H1 (cell line): ENCODE data around the gene CD4. TPM values are rescaled to one million over a fixed set of nuclear protein-coding genes. Genes with fewer than 3 reads are reported as not detected.

Source experiments
- CTCF ChIA-PET: fragments of 300-600 bp; sonication (Branson Sonifier 250); formaldehyde crosslinking; loops from one replicate; lab custom pipeline; 2021; ENCODE audit not compliant: partially characterized antibody; lab: Charles Lee
- POLR2A ChIA-PET: fragments of 300-600 bp; sonication (Branson Sonifier 250); formaldehyde crosslinking; loops from one replicate; lab custom pipeline; 2021; ENCODE audit warnings: inconsistent platforms; ENCODE audit not compliant: partially characterized antibody; lab: Charles Lee
- DNase-seq, 2 experiments: peaks; one replicate each; pipeline versions ENCODE4 v3.0.0 to v3.0.0-alpha.2; 2010 to 2022; ENCODE audit warnings: low spot score in 2 of 2, low read depth in 1 of 2, mixed read lengths in 1 of 2
- FAIRE-seq: peaks from 2 replicates; lab custom pipeline; 2011; peaks lifted over from hg19 to GRCh38; lab: Jason Lieb, UNC
- H2AFZ ChIP-seq: 2 replicates; pipeline ENCODE4 v1.8.1; 2012; ENCODE audit warnings: low read length, inconsistent platforms
- H2AK5ac ChIP-seq: 2 replicates; pipeline ENCODE4 v1.6.1; 2013; ENCODE audit warnings: low read depth, low read length
- H2BK120ac ChIP-seq: replicated peaks from 2 replicates; pipeline ENCODE3; 2013; ENCODE audit warnings: low read depth, low read length, inconsistent platforms
- H2BK12ac ChIP-seq: 2 replicates; pipeline ENCODE4 v1.6.1; 2013; ENCODE audit warnings: low read depth, low read length
- H2BK15ac ChIP-seq: 2 replicates; pipeline ENCODE4 v1.6.1; 2013; ENCODE audit warnings: low read length
- H2BK20ac ChIP-seq: 2 replicates; pipeline ENCODE4 v1.6.1; 2013; ENCODE audit warnings: low read length
- H2BK5ac ChIP-seq: 2 replicates; pipeline ENCODE4 v1.6.1; 2013; ENCODE audit warnings: low read depth, low read length
- H3K14ac ChIP-seq: 2 replicates; pipeline ENCODE4 v1.6.1; 2013; ENCODE audit warnings: inconsistent platforms; ENCODE audit not compliant: insufficient read length
- H3K18ac ChIP-seq: 2 replicates; pipeline ENCODE4 v1.6.1; 2013; ENCODE audit warnings: low read length; ENCODE audit errors: extremely low read depth
- H3K23ac ChIP-seq: 2 replicates; pipeline ENCODE4 v1.6.1; 2013; ENCODE audit warnings: inconsistent platforms; ENCODE audit not compliant: insufficient read length
- H3K23me2 ChIP-seq: 2 replicates; pipeline ENCODE4 v1.6.1; 2013; ENCODE audit warnings: low read depth, low read length
- H3K27ac ChIP-seq: 2 replicates; pipeline ENCODE4 v1.6.1; 2011; ENCODE audit warnings: low read depth, low read length, inconsistent platforms
- H3K27me3 ChIP-seq, 4 experiments: replicated peaks in 1 of 4; 1 replicate in 1 of 4; 2 replicates in 3 of 4; pipeline versions ENCODE4 v1.6.1 to v1.8.1; 2011 to 2013; ENCODE audit warnings: low read length in 3 of 4, mild to moderate bottlenecking in 3 of 4, inconsistent platforms in 2 of 4, mixed read lengths in 2 of 4, moderate library complexity in 1 of 4; ENCODE audit not compliant: control insufficient read depth in 3 of 4, insufficient read depth in 3 of 4; ENCODE audit errors: extremely low read depth in 1 of 4
- H3K36me3 ChIP-seq, 4 experiments: 2 replicates each; pipeline versions ENCODE4 v1.6.1 to v1.8.1; 2011 to 2013; ENCODE audit warnings: mild to moderate bottlenecking in 4 of 4, low read length in 3 of 4, moderate library complexity in 2 of 4, control low read depth in 1 of 4, inconsistent platforms in 1 of 4; ENCODE audit not compliant: insufficient read depth in 4 of 4, control insufficient read depth in 2 of 4
- H3K4ac ChIP-seq: replicated peaks from 2 replicates; pipeline ENCODE3; 2013; ENCODE audit warnings: low read length, low read depth, mixed read lengths, inconsistent platforms; ENCODE audit not compliant: insufficient read length
- H3K4me1 ChIP-seq, 4 experiments: replicated peaks in 1 of 4; 1 replicate in 1 of 4; 2 replicates in 3 of 4; pipeline versions ENCODE4 v1.6.1 to v1.8.1; 2011 to 2013; ENCODE audit warnings: low read length in 3 of 4, inconsistent platforms in 2 of 4, mixed read lengths in 1 of 4; ENCODE audit not compliant: insufficient read depth in 4 of 4, control insufficient read depth in 3 of 4
- H3K4me2 ChIP-seq, 2 experiments: 2 replicates each; pipeline versions ENCODE4 v1.6.1 to v1.8.1; 2011 to 2013; ENCODE audit warnings: low read depth in 2 of 2, low read length in 2 of 2, control low read depth in 1 of 2, inconsistent platforms in 1 of 2, mild to moderate bottlenecking in 1 of 2; ENCODE audit not compliant: insufficient read depth in 1 of 2
- H3K4me3 ChIP-seq, 4 experiments: fragments of 200-600, 300-600 bp in 1 of 4; sonication (generic), shearing (Covaris generic), sonication (Bioruptor Twin) in 1 of 4; 2 replicates each; pipeline versions ENCODE4 v1.5.1 to v1.8.1; 2011 to 2016; ENCODE audit warnings: low read length in 4 of 4, low read depth in 3 of 4, control low read depth in 2 of 4, inconsistent platforms in 2 of 4, mild to moderate bottlenecking in 2 of 4, mixed read lengths in 1 of 4, moderate library complexity in 1 of 4; ENCODE audit not compliant: insufficient read depth in 2 of 4; ENCODE audit errors: extremely low read depth in 1 of 4
- H3K56ac ChIP-seq: replicated peaks from 2 replicates; pipeline ENCODE3; 2013; ENCODE audit warnings: low read depth, mild to moderate bottlenecking, mixed read lengths, low read length, inconsistent platforms; ENCODE audit not compliant: insufficient read length
- H3K79me1 ChIP-seq: 2 replicates; pipeline ENCODE4 v1.6.1; 2013; ENCODE audit warnings: low read depth, low read length, control low read depth
- H3K79me2 ChIP-seq, 2 experiments: 2 replicates each; pipeline versions ENCODE4 v1.6.1 to v1.8.1; 2012 to 2013; ENCODE audit warnings: low read length in 2 of 2, mild to moderate bottlenecking in 2 of 2, inconsistent platforms in 1 of 2; ENCODE audit not compliant: insufficient read depth in 2 of 2, control insufficient read depth in 1 of 2
- H3K9ac ChIP-seq, 4 experiments: replicated peaks in 1 of 4; 1 replicate in 1 of 4; 2 replicates in 3 of 4; pipeline versions ENCODE4 v1.6.1 to v1.8.1; 2011 to 2013; ENCODE audit warnings: low read depth in 3 of 4, low read length in 3 of 4, control low read depth in 2 of 4, mild to moderate bottlenecking in 2 of 4, moderate library complexity in 2 of 4, inconsistent platforms in 1 of 4; ENCODE audit errors: extremely low read depth in 1 of 4
- H3K9me3 ChIP-seq, 2 experiments: 2 replicates each; pipeline versions ENCODE4 v1.6.1 to v1.8.1; 2012 to 2013; ENCODE audit warnings: mild to moderate bottlenecking in 2 of 2, moderate library complexity in 2 of 2, control low read depth in 1 of 2, inconsistent platforms in 1 of 2, low read depth in 1 of 2, low read length in 1 of 2, mixed read lengths in 1 of 2; ENCODE audit not compliant: insufficient read depth in 2 of 2
- H4K20me1 ChIP-seq, 2 experiments: replicated peaks in 1 of 2; 2 replicates each; pipeline versions ENCODE3 to v1.8.1; 2011 to 2013; ENCODE audit warnings: inconsistent platforms in 2 of 2, low read length in 2 of 2, mild to moderate bottlenecking in 1 of 2; ENCODE audit not compliant: insufficient read depth in 2 of 2, control insufficient read depth in 1 of 2
- H4K5ac ChIP-seq: 2 replicates; pipeline ENCODE4 v1.6.1; 2013; ENCODE audit warnings: low read length, low read depth, mixed read lengths, inconsistent platforms; ENCODE audit not compliant: insufficient read length
- H4K8ac ChIP-seq: 2 replicates; pipeline ENCODE4 v1.8.0; 2013; ENCODE audit warnings: mild to moderate bottlenecking, moderate library complexity, low read length, inconsistent platforms; ENCODE audit not compliant: insufficient read depth; ENCODE audit errors: extremely low read depth
- H4K91ac ChIP-seq: replicated peaks from 2 replicates; pipeline ENCODE3; 2013; ENCODE audit warnings: low read length, mixed read lengths, inconsistent platforms; ENCODE audit not compliant: insufficient read length
- CHD1 ChIP-seq: IDR thresholded peaks from 2 replicates; pipeline ENCODE4 v1.6.1; 2012; ENCODE audit warnings: low read depth, low read length, improper control_type of control experiment
- FOSL1 ChIP-seq: IDR thresholded peaks from 2 replicates; pipeline ENCODE4 v1.6.1; 2011; ENCODE audit warnings: mild to moderate bottlenecking, low read depth, low read length, moderate library complexity; ENCODE audit not compliant: insufficient read depth
- RXRA ChIP-seq: IDR thresholded peaks from 2 replicates; pipeline ENCODE4 v1.6.1; 2011; ENCODE audit warnings: low read depth, mild to moderate bottlenecking, low read length, moderate library complexity; ENCODE audit not compliant: insufficient read depth
- TAF1 ChIP-seq: IDR thresholded peaks from 2 replicates; pipeline ENCODE4 v1.6.1; 2011; ENCODE audit warnings: mild to moderate bottlenecking, low read depth, low read length
- TBP ChIP-seq: IDR thresholded peaks from 2 replicates; pipeline ENCODE4 v1.6.1; 2011; ENCODE audit warnings: low read depth, low read length, improper control_type of control experiment
- TCF12 ChIP-seq: IDR thresholded peaks from 2 replicates; pipeline ENCODE4 v1.6.1; 2011; ENCODE audit warnings: low read depth, mild to moderate bottlenecking, low read length
- YY1 ChIP-seq: IDR thresholded peaks from 2 replicates; pipeline ENCODE4 v1.6.1; 2011; ENCODE audit warnings: low read depth, mild to moderate bottlenecking, low read length
- WGBS, 2 experiments: shearing (Covaris generic) in 1 of 2; methylation state at CpG; one replicate each; pipeline versions ENCODE4 v1.1.6 to v1.1.7; 2013 to 2015; ENCODE audit warnings: low lambda C conversion rate in 2 of 2, mixed read lengths in 2 of 2, inconsistent platforms in 1 of 2, low coverage in 1 of 2, missing lambda C conversion rate in 1 of 2; ENCODE audit not compliant: insufficient replicate concordance in 2 of 2, insufficient coverage in 1 of 2, insufficient read length in 1 of 2; ENCODE audit errors: extremely low coverage in 1 of 2, missing lambda C conversion rate in 1 of 2; 5-methylcytosine and 5-hydroxymethylcytosine counted together
- polyA plus RNA-seq, 7 experiments: library from polyadenylated mRNA; depleted of rRNA in 3 of 7; stranded (reverse) in 5 of 7; unstranded in 2 of 7; fragments of >200 nt in 5 of 7; fragments of 200-250 nt in 2 of 7; gene quantifications; 1 replicate in 5 of 7; 2 replicates in 1 of 7; 4 replicates in 1 of 7; pipeline versions ENCODE4 v1.2.1 to v1.2.3, GENCODE V29; 2011 to 2013; ENCODE audit warnings: missing spikeins in 2 of 7, mixed read lengths in 2 of 7
- total RNA-seq: library from RNA; stranded (reverse); fragmentation: NEBNext Ultra II Directional; extraction: Animal tissue kit (Norgen Biotek cat#: 25700); gene quantifications from 2 replicates; pipeline ENCODE4 v1.2.1, GENCODE V29; 2021

Gene CD4
- total and polyA plus RNA-seq, 2 of the 8 experiments (the other 6 are each of a cell fraction or from before 2014, with no cell fraction given) = 3.4 to 5.1 TPM

- WGBS, 2 experiments = 92% methylated on average over 1 of the region's 1 CpG; no CpG with 5 or more reads in 1 of the 2 experiments
- H2BK5ac ChIP-seq = no peak overlapping the region
- H2BK120ac ChIP-seq = no peak overlapping the region
- H4K20me1 ChIP-seq = no peaks in the 10 kb centered on the region
- H2BK20ac ChIP-seq = no peak overlapping the region; the same call in 1 of the 2 replicates
- H4K5ac ChIP-seq = no peak overlapping the region
- ChIA-PET POLR2A (interaction anchor here (0.7 to 1.4 kb wide), 7 partner anchors 11 to 58 kb away, joined by 3 to 5 read pairs (median 3); partner anchors contain the start of genes GPR162, MLF2 and USP5), CTCF (interaction anchor here (1.2 to 6.4 kb wide), 4 partner anchors 11 to 43 kb away, joined by 3 to 45 read pairs (median 8); partner anchors contain the start of gene GPR162)
- H3K14ac ChIP-seq = no peak overlapping the region
- H3K9me3 ChIP-seq = no peaks in the 10 kb centered on the region
- no peak overlapping the region for H3K27ac ChIP-seq
- H3K23ac ChIP-seq = no peak overlapping the region
- no peak overlapping the region for H3K4ac ChIP-seq
- peak overlapping the region; percentile 2; the same call in 1 of the 2 replicates for H2BK12ac ChIP-seq
- H3K9ac ChIP-seq = no peak overlapping the region; a peak in 1 of 7 replicates
- no peak overlapping the region for H4K91ac ChIP-seq
- no peak for FAIRE-seq
- H3K56ac ChIP-seq = no peak overlapping the region
- H2BK15ac ChIP-seq = 0 out of 2 replicates have a peak overlapping the region, but pooled peaks have one; percentile 40
- no peak overlapping the region for H3K18ac ChIP-seq
- H3K4me2 ChIP-seq = no peak overlapping the region
- no peaks in the 10 kb centered on the region; a peak in 3 of 7 replicates for H3K27me3 ChIP-seq
- H4K8ac ChIP-seq = no peak overlapping the region
- peaks cover 0 to 4% (median 2%) of the 10 kb centered on the region in 4 experiments; a peak in 4 of 7 replicates for H3K4me1 ChIP-seq
- H3K23me2 ChIP-seq = no peaks in the 10 kb centered on the region; the same call in 1 of the 2 replicates
- DNase-seq = no peak
- no peaks in the 10 kb centered on the region; a peak in 1 of 8 replicates for H3K36me3 ChIP-seq
- H3K4me3 ChIP-seq = no peak overlapping the region
- H2AK5ac ChIP-seq = no peak overlapping the region
- H3K79me2 ChIP-seq = no peaks in the 10 kb centered on the region
- no peak overlapping the region for H2AFZ ChIP-seq
- H3K79me1 ChIP-seq = no peaks in the 10 kb centered on the region
- TF ChIP-seq YY1 (no peak), RXRA (no peak), CHD1 (no peak), FOSL1 (no peak), TCF12 (no peak), TAF1 (no peak), TBP (no peak)
Measured at GRCh38 chr12:6810758-6811157, 21.4 kb downstream of the CD4 start.
